Stimulated activated memory B cell treated with anti-CD40 and anti-IgM and Interleukin-4, amounts not matched to agents 10 μg/mL and 1 μg/mL and 100 μg/mL, for 72 hours (primary cell): ENCODE results near the gene FUT9.

ENCODE experiments used
- ATAC-seq: fragments of 150-1000 bp; cut with Tn5 transposase; 2 replicates; pipeline ENCODE4 v1.10.0; 2021
- H3K27ac Mint-ChIP-seq: one replicate; pipeline ENCODE4 v1.8.0; 2022; ENCODE audit warnings: mild to moderate bottlenecking, mixed read lengths
- H3K27me3 Mint-ChIP-seq: one replicate; pipeline ENCODE4 v1.8.0; 2022; ENCODE audit warnings: mixed read lengths
- H3K36me3 Mint-ChIP-seq: one replicate; pipeline ENCODE4 v1.8.0; 2022; ENCODE audit warnings: mixed read lengths
- H3K4me1 Mint-ChIP-seq: one replicate; pipeline ENCODE4 v1.8.0; 2022; ENCODE audit warnings: mixed read lengths
- H3K4me3 Mint-ChIP-seq: one replicate; pipeline ENCODE4 v1.8.0; 2022; ENCODE audit warnings: mild to moderate bottlenecking, moderate library complexity, mixed read lengths
- H3K9me3 Mint-ChIP-seq: one replicate; pipeline ENCODE4 v1.8.0; 2022; ENCODE audit warnings: mixed read lengths

The FUT9 gene

DNA sequence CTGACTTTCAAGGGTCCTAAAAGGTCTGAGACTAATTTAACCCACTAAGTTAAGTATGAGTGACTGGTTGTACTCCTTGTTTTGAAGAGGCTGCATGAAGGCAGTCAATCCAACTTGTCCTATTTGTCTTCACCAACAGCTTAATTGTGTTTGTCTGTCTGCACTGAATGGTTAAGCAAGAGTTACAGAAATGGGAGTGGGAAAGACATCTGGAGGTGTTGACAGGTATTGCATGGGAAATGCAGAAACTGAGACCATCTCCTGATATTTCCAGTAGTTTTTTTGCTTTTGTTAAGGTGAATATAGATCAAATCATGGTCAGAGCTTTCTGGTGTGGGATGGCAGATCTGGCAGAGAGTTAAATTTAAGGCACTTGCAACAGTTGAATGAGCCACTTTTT, 6.5 kb downstream of the FUT9 start:
- no peaks in the 10 kb centered on the region for H3K36me3 Mint-ChIP-seq
- H3K4me1 Mint-ChIP-seq, result no peaks in the 10 kb centered on the region
- no peaks in the 10 kb centered on the region for H3K9me3 Mint-ChIP-seq
- no peak for ATAC-seq
- H3K27ac Mint-ChIP-seq, result no peak overlapping the region
- H3K4me3 Mint-ChIP-seq, result no peak overlapping the region
- H3K27me3 Mint-ChIP-seq, result no peaks in the 10 kb centered on the region

DNA sequence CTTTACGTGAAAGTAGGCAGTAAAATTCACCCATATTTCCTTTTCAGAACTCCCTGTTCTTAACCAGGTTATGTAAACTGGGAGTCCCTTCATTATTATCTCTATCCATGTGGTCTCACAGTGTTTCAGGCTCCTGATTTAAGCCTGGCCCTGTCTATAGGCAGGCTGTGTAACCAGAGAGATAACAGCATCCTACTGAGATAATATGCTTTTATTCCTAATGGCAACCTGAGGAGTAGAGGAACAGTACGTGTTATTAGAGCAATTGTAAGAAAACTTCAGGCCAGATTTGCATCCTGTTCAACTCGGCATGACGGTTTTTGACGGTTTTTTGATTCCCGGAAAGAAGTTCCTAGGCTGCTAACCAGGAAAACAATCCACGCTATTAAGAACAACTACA, 16.9 kb downstream of the FUT9 start:
- Mint-ChIP-seq H3K9me3 (no peaks in the 10 kb centered on the region), H3K4me1 (no peaks in the 10 kb centered on the region), H3K4me3 (no peak overlapping the region), H3K36me3 (no peaks in the 10 kb centered on the region), H3K27ac (no peak overlapping the region), H3K27me3 (no peaks in the 10 kb centered on the region)
- no peak for ATAC-seq

DNA sequence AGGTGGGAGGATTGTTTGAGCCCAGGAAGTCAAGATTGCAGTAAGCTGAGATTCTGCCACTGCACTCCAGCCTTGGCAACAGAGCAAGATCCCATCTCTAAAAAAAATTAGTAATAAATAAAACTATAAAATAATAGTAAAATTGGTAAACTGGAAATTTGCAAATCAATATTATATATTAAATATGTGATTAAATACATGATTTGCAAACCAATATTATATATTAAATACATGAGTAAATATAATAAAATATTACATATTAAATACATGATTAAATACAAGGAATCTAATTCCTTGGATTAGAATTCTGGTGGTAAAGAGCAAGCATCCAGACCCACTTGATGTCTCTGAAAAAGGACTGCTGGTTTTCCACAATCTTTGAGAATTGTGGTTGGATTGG, 35.8 kb downstream of the FUT9 start:
- Mint-ChIP-seq H3K4me3 (no peak overlapping the region), H3K27me3 (no peaks in the 10 kb centered on the region), H3K9me3 (no peaks in the 10 kb centered on the region), H3K4me1 (no peaks in the 10 kb centered on the region), H3K27ac (no peak overlapping the region), H3K36me3 (no peaks in the 10 kb centered on the region)
- no peak for ATAC-seq

DNA sequence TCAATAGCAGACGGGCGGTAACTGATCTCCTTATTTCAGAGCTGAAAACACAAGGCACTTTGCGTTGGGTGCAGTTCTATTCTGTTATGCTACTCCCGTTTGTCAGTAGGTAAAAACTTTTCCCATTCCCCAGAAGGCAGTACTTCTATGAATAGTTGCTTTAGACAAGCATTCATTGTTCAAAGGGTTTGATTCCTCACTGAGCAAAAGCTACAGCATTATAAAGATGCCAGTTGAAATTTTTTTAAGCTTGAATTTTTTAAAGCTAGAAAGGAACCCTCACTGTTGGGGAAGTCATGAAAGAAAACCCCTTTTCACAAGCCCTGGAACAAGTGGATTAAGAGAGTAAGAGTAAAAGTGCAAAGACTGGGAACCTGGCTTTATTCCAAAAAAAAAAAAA, 42.3 kb downstream of the FUT9 start:
- ATAC-seq, result no peak
- no peaks in the 10 kb centered on the region for H3K4me1 Mint-ChIP-seq
- H3K27me3 Mint-ChIP-seq, result no peaks in the 10 kb centered on the region
- no peak overlapping the region for H3K27ac Mint-ChIP-seq
- peaks cover under 1% of the 10 kb centered on the region for H3K9me3 Mint-ChIP-seq
- H3K36me3 Mint-ChIP-seq, result no peaks in the 10 kb centered on the region
- H3K4me3 Mint-ChIP-seq, result no peak overlapping the region

DNA sequence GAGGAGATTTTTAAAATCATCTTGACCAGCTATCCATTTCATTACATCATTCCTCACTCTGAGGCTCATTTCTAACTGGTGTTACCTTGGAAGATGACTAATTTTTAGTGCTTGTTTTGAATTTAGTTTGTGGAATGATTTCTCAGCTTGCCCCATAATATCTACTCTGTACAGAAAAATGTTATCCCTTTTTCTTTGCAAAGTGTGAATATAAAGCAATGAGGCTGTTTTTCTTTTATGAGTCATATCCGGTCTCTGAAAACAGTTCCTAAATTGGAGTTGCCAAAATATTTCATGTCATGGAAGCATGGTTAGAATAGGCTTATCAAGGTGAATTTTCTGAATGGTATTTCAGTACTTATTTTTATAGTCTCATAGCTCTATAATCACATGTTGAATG, 43.8 kb downstream of the FUT9 start:
- no peak for ATAC-seq
- no peak overlapping the region for H3K4me3 Mint-ChIP-seq
- H3K9me3 Mint-ChIP-seq, result peaks cover 3% of the 10 kb centered on the region

DNA sequence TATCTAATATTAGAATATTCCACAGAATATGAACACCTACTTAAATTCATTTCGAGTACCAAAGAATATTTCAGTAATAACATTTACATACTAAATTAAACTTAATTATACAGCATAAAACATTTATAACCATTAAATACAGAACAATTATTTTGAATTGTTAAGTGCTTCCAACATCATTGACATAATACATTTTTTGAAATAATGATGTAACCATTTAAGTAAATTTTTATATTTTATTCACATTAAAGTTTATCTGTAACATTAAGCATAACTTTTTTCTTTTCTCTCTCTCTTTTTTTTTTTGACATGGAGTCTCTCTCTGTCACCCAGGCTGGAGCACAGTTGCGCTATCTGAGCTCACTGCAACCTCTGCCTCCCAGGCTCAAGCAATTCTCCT, 44.5 kb downstream of the FUT9 start:
- no peak overlapping the region for H3K27ac Mint-ChIP-seq
- H3K36me3 Mint-ChIP-seq, result no peaks in the 10 kb centered on the region
- H3K4me3 Mint-ChIP-seq, result no peak overlapping the region
- no peaks in the 10 kb centered on the region for H3K4me1 Mint-ChIP-seq
- ATAC-seq, result no peak
- no peaks in the 10 kb centered on the region for H3K27me3 Mint-ChIP-seq
- peaks cover 3% of the 10 kb centered on the region for H3K9me3 Mint-ChIP-seq

More for the DNA sequence above, 43.8 kb downstream of the FUT9 start:
- Mint-ChIP-seq H3K4me1 (no peaks in the 10 kb centered on the region), H3K27me3 (no peaks in the 10 kb centered on the region), H3K36me3 (no peaks in the 10 kb centered on the region), H3K27ac (no peak overlapping the region)

DNA sequence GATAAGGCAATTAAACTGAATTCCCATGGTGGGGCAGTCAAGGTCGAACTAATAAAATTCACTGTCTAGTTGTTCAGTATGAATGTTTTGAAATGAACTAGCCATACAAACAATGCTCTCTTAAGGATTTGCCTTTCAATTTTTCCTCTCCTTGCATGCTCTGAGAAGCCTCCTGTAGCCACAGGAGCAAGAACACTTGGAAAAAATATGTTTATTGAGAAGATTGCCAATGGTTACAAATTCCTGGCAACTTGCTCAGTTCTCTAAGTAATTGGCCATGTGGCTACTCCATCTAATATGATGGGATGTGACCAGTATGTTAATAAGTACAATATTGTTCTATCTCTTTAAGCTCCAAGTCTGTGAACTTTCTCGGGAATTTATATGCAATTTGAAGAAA, 49.4 kb downstream of the FUT9 start:
- H3K27ac Mint-ChIP-seq, result no peak overlapping the region
- ATAC-seq, result no peak
- H3K27me3 Mint-ChIP-seq, result no peaks in the 10 kb centered on the region
- no peaks in the 10 kb centered on the region for H3K4me1 Mint-ChIP-seq
- no peaks in the 10 kb centered on the region for H3K36me3 Mint-ChIP-seq
- H3K9me3 Mint-ChIP-seq, result peaks cover 3% of the 10 kb centered on the region
- no peak overlapping the region for H3K4me3 Mint-ChIP-seq

DNA sequence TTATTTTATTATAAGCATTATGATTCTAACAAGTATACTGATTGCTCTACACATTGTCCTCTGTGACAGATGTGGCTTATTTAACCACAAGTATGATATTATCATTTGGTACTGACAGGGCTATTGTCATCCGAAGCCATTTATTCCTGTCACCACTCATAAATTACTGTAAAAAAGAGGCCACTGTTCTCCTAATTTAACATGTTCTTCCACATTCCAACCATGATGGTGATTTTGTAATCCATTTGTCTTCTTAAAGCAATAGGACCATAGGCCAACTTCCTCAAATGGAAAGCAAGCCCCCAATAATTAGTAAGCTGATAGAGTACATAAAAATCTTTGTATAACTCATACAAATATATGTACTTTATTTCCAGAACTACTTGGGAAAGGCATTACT, 50.6 kb downstream of the FUT9 start:
- Mint-ChIP-seq H3K36me3 (no peaks in the 10 kb centered on the region), H3K9me3 (peaks cover 3% of the 10 kb centered on the region), H3K27ac (no peak overlapping the region), H3K27me3 (no peaks in the 10 kb centered on the region), H3K4me1 (no peaks in the 10 kb centered on the region), H3K4me3 (no peak overlapping the region)
- ATAC-seq, result no peak

DNA sequence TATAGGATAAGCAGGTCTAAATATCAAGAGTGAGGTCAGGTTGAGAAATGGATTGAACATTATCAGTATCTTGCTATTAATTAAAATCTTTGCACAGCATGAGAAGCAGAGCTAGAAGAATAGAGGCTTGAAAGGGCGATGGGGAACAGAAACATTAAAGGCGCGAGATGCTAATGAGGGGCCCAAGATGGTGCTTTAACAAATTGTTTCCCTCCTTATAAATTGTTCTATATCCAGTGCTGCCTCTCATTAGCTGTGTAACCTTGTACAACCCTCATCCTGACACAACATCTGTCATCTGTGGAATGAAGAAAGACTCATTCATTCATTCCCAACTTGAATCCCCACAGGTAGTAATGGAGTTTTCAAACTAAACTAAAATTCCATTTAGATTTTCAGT, 57.8 kb downstream of the FUT9 start:
- no peaks in the 10 kb centered on the region for H3K27me3 Mint-ChIP-seq
- no peak for ATAC-seq
- no peak overlapping the region for H3K27ac Mint-ChIP-seq
- no peaks in the 10 kb centered on the region for H3K9me3 Mint-ChIP-seq
- H3K4me1 Mint-ChIP-seq, result no peaks in the 10 kb centered on the region
- H3K36me3 Mint-ChIP-seq, result no peaks in the 10 kb centered on the region
- H3K4me3 Mint-ChIP-seq, result no peak overlapping the region

DNA sequence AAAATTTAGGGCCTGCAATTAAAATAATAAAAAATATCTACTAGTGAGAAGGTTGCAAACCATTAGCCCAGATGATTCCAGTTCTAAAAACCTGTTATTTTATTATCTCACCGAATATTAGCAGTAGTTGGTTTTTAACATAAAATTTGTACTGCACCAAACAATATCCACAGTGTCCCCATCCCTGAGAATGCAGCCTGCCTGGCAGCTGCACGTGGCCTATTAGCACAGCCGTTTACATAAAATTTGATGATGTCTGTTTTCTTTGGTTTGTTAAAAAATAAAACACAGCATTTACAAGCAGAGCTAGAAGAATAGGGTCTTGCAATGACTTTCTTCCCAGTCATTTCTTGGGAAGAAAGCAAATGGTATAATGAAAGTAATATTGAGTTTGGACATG, 58.2 kb downstream of the FUT9 start:
- no peak for ATAC-seq
- no peaks in the 10 kb centered on the region for H3K9me3 Mint-ChIP-seq
- H3K4me3 Mint-ChIP-seq, result no peak overlapping the region
- H3K36me3 Mint-ChIP-seq, result no peaks in the 10 kb centered on the region
- no peaks in the 10 kb centered on the region for H3K27me3 Mint-ChIP-seq
- H3K4me1 Mint-ChIP-seq, result no peaks in the 10 kb centered on the region
- H3K27ac Mint-ChIP-seq, result no peak overlapping the region

DNA sequence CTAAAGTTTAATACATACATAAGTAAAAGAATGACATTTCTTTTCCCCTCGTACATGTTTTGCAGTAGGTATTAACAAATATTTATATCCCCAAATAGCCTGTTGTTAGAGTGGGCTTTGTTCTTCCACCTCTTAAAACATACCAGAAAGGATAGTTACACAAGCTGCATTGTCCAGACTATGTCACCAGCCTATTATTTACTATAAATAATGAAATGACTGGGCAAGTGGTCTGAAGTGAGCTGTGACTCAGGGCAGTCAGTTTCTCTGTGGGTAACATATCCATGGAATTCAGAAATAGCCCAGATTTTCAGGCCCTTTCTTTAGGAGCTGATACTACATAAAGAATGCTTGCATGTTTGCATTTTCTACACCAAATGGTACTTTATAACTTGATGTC, 60.1 kb downstream of the FUT9 start:
- Mint-ChIP-seq H3K36me3 (no peaks in the 10 kb centered on the region), H3K4me1 (no peaks in the 10 kb centered on the region), H3K27ac (no peak overlapping the region), H3K4me3 (no peak overlapping the region), H3K9me3 (no peaks in the 10 kb centered on the region), H3K27me3 (no peaks in the 10 kb centered on the region)
- no peak for ATAC-seq

DNA sequence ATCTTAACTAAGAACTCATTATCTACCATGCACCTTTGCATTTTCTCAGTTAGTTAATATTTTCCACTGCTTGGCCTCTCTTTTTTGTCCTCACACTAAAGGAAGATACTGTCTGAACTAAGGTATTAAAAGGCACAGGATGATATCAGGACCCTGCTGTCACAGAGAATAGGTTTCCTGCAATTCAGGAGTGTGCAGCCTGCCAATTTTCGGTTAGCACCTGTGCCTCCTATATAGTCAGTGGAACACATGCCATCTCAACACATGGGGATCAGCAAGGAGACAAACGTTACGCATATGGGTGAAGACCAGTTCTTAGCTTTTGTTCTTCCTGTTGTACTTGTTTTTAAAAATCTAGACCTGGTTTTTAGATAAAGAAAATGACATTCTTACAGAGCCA, 71.0 kb downstream of the FUT9 start:
- H3K4me3 Mint-ChIP-seq, result no peak overlapping the region
- H3K27ac Mint-ChIP-seq, result no peak overlapping the region
- H3K4me1 Mint-ChIP-seq, result no peaks in the 10 kb centered on the region
- no peaks in the 10 kb centered on the region for H3K36me3 Mint-ChIP-seq
- no peaks in the 10 kb centered on the region for H3K27me3 Mint-ChIP-seq
- peaks cover 3% of the 10 kb centered on the region for H3K9me3 Mint-ChIP-seq
- no peak for ATAC-seq

DNA sequence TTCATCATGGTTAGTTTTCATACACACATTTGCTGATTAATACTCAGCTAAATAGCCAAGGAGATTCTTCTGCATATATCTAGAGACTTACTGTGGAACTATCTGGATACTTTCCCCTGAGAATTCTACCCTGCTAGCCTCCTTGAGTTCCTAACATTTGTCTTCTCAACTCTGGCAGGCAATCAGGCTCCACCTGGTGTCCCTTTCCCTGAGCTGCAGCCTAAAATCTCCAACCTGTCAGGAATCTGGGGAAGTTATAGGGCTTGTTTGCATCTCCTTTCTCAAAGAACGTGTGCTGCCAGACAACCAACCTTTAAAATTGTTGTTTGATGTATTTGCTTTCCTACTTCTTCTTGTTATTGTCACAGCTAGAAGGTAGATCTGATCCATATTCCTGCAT, 73.4 kb downstream of the FUT9 start:
- H3K27me3 Mint-ChIP-seq, result no peaks in the 10 kb centered on the region
- no peak overlapping the region for H3K4me3 Mint-ChIP-seq
- no peak overlapping the region for H3K27ac Mint-ChIP-seq
- H3K9me3 Mint-ChIP-seq, result peaks cover 3% of the 10 kb centered on the region
- H3K36me3 Mint-ChIP-seq, result no peaks in the 10 kb centered on the region
- H3K4me1 Mint-ChIP-seq, result no peaks in the 10 kb centered on the region
- no peak for ATAC-seq

DNA sequence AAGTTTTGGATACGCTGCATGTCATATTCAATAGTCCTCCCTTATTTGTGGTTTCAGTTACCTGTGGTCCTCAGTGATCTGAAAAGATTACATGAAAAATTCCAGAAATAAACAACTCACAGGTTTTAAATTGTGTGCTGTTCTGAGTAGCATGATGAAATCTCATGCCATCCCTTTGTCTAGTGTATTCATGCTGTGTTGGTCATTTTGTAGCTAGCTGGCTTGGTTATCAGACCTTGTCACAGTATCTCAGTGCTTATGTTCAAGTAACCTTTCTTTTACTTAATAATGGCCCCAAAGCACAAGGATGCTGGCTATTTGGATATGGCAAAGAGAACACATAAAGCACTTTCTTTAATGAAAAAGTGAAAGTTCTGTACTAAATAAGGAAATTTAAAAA, 78.3 kb downstream of the FUT9 start:
- Mint-ChIP-seq H3K9me3 (no peaks in the 10 kb centered on the region), H3K27ac (no peak overlapping the region), H3K4me3 (no peak overlapping the region), H3K36me3 (no peaks in the 10 kb centered on the region), H3K4me1 (no peaks in the 10 kb centered on the region), H3K27me3 (no peaks in the 10 kb centered on the region)
- ATAC-seq, result no peak

DNA sequence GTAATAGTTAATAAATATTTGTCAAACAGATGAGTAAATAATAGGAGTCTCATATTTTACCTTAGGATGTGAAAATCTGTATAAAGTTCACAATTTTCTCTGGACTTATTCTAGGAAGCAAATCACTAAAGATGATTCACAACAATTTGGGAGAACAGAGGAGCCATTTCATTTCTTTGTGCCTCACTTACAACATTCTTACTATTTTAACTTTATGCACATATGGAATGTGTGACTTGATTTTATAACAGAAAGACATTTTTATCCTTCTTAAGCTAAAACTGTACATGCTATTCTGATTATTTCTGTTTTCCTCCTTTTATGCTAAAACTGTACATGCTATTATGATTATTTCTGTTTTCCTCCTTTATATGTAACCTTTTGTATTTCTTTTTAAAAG, 83.3 kb downstream of the FUT9 start:
- Mint-ChIP-seq H3K9me3 (no peaks in the 10 kb centered on the region), H3K4me1 (no peaks in the 10 kb centered on the region), H3K4me3 (no peak overlapping the region), H3K36me3 (no peaks in the 10 kb centered on the region), H3K27me3 (no peaks in the 10 kb centered on the region), H3K27ac (no peak overlapping the region)
- ATAC-seq, result no peak

DNA sequence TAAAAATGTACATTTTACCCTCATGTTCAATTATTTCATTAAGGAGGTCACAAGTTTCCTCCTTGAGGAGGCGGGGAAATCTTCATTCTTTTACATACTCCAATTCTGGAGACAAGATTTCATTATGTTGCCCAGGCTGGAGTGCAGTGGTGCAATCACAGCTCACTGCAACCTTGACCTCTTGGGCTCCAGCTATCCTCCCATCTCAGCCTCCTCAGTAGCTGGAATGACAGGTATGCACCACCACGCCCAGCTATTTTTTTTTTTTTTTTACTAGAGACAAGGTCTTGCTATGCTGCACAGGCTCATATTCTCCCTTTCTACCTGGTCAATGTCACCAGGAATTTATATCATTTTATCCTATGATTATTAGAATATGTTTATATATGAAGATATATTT, 85.8 kb downstream of the FUT9 start:
- H3K4me3 Mint-ChIP-seq, result no peak overlapping the region
- no peaks in the 10 kb centered on the region for H3K27me3 Mint-ChIP-seq
- no peaks in the 10 kb centered on the region for H3K36me3 Mint-ChIP-seq
- no peak overlapping the region for H3K27ac Mint-ChIP-seq
- no peaks in the 10 kb centered on the region for H3K9me3 Mint-ChIP-seq
- H3K4me1 Mint-ChIP-seq, result no peaks in the 10 kb centered on the region
- no peak for ATAC-seq

DNA sequence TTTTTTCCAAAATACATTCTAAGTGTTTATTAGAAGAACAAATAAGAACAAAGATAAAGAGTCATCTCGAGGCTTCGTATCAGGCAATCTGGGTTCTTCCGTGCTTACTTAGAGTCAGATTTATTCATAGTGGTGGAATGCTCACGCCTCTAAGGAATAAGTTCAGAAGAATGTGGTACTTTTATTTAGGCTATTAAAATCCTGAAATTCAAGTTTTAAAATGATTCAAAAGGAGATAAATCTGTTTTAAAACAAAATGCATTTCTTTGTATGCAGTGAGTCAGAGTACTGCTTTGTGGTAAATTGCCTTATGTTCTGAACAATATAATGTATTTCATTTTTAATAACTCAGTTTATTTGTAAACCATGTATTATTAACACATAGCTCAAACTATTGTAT, 89.1 kb downstream of the FUT9 start:
- no peaks in the 10 kb centered on the region for H3K9me3 Mint-ChIP-seq
- H3K36me3 Mint-ChIP-seq, result no peaks in the 10 kb centered on the region
- H3K27me3 Mint-ChIP-seq, result no peaks in the 10 kb centered on the region
- H3K27ac Mint-ChIP-seq, result no peak overlapping the region
- ATAC-seq, result no peak
- no peak overlapping the region for H3K4me3 Mint-ChIP-seq
- no peaks in the 10 kb centered on the region for H3K4me1 Mint-ChIP-seq
